Nephron (organoid): Measurements from ENCODE around the gene TBC1D16.
"Not testable (repeated sequence)": the region's sequence is repeated elsewhere in the genome, so short reads cannot be mapped to it uniquely, and the experiment has no call there.

ENCODE experiments used
- H3K27ac Mint-ChIP-seq, 3 experiments: 2 replicates each; pipeline ENCODE4 v1.8.0; 2020; ENCODE audit warnings: mixed read lengths in 3 of 3, mild to moderate bottlenecking in 2 of 3, moderate library complexity in 1 of 3
- H3K27me3 Mint-ChIP-seq: 2 replicates; pipeline ENCODE4 v1.8.0; 2021; ENCODE audit warnings: low read depth, mild to moderate bottlenecking, moderate library complexity, mixed read lengths
- H3K36me3 Mint-ChIP-seq: 2 replicates; pipeline ENCODE4 v1.8.0; 2020; ENCODE audit warnings: low read depth, mixed read lengths
- H3K4me1 Mint-ChIP-seq: 2 replicates; pipeline ENCODE4 v1.8.0; 2020; ENCODE audit warnings: mixed read lengths
- H3K4me3 Mint-ChIP-seq, 3 experiments: 2 replicates each; pipeline ENCODE4 v1.8.0; 2020; ENCODE audit warnings: mild to moderate bottlenecking in 3 of 3, mixed read lengths in 3 of 3, moderate library complexity in 2 of 3
- H3K9me3 Mint-ChIP-seq: 2 replicates; pipeline ENCODE4 v1.8.0; 2020; ENCODE audit warnings: mixed read lengths
- TF ChIP-seq, protein P1 (sequence below), 3 experiments: fragments of 200-600 bp; sonication (generic); IDR thresholded peaks; one replicate each; pipeline ENCODE4 v1.5.0; 2021; ENCODE audit warnings: antibody characterized with exemption in 3 of 3; ENCODE audit not compliant: unreplicated experiment in 3 of 3

The TBC1D16 gene

GRCh38 chr17:79968116-79968515 lies 67.6 kb downstream of the TBC1D16 start:
- Mint-ChIP-seq H3K9me3 (peaks cover 1% of the 10 kb centered on the region), H3K4me3 (no peak overlapping the region), H3K36me3 (peaks cover 49% of the 10 kb centered on the region), H3K27me3 (no peaks in the 10 kb centered on the region), H3K27ac (no peak overlapping the region), H3K4me1 (peaks cover 11% of the 10 kb centered on the region)
- TF ChIP-seq, protein P1, sequence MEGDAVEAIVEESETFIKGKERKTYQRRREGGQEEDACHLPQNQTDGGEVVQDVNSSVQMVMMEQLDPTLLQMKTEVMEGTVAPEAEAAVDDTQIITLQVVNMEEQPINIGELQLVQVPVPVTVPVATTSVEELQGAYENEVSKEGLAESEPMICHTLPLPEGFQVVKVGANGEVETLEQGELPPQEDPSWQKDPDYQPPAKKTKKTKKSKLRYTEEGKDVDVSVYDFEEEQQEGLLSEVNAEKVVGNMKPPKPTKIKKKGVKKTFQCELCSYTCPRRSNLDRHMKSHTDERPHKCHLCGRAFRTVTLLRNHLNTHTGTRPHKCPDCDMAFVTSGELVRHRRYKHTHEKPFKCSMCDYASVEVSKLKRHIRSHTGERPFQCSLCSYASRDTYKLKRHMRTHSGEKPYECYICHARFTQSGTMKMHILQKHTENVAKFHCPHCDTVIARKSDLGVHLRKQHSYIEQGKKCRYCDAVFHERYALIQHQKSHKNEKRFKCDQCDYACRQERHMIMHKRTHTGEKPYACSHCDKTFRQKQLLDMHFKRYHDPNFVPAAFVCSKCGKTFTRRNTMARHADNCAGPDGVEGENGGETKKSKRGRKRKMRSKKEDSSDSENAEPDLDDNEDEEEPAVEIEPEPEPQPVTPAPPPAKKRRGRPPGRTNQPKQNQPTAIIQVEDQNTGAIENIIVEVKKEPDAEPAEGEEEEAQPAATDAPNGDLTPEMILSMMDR (IDR thresholded peaks at IDR 0.05; ENCODE audit: unreplicated experiment in 3 of 3): no peak

- H3K36me3 Mint-ChIP-seq: peaks cover 44% of the 10 kb centered on the region
- no peaks in the 10 kb centered on the region for H3K27me3 Mint-ChIP-seq
- peaks cover 11% of the 10 kb centered on the region for H3K4me1 Mint-ChIP-seq
- TF ChIP-seq, protein P1 (IDR thresholded peaks at IDR 0.05; ENCODE audit: unreplicated experiment in 3 of 3): no peak
- H3K27ac Mint-ChIP-seq: peak overlapping the region in 1 of 3 experiments; percentile 9
- peaks cover 2% of the 10 kb centered on the region for H3K9me3 Mint-ChIP-seq
- no peak overlapping the region for H3K4me3 Mint-ChIP-seq
Observed at GRCh38 chr17:79966681-79967080, 69.0 kb downstream of the TBC1D16 start.

DNA sequence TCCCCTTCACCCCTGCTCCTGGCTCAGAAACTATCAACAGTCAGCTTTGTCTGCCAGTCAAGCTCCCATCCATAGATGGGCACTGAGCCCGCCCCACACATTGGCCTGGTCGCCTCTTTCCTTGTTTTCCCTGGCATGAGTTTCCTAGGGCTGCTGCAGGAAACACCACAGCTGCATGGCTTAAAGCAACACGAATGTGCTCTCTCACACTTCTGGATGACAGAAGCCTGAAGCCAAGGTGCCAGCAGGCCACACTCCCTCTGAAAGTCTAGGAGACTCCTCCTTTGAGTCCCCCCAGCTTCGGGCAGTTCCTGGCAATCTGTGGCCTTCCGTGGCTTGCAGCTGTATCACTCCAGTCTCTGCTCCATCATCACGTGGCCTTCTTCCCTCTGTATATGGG lies 69.9 kb downstream of the TBC1D16 start:
- Mint-ChIP-seq H3K9me3 (peaks cover 2% of the 10 kb centered on the region), H3K27me3 (no peaks in the 10 kb centered on the region), H3K4me1 (peaks cover 11% of the 10 kb centered on the region), H3K27ac (no peak overlapping the region), H3K4me3 (no peak overlapping the region), H3K36me3 (peaks cover 45% of the 10 kb centered on the region)
- TF ChIP-seq, protein P1 (IDR thresholded peaks at IDR 0.05; ENCODE audit: unreplicated experiment in 3 of 3): no peak

DNA sequence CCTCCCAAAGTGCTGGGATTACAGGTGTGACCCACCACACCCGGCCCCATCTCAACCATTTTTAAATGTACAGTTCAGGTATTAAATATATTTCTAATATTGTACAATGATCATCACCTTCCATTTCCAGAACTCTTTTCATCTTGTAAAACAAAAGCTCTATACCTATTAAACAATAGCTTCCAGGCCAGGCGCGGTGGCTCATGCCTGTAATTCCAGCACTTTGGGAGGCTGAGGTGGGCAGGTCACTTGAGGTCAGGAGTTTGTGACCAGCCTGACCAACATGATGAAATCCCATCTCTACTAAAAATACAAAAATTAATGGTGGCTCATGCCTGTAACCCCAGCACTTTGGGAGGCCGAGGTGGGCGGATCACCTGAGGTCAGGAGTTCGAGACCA lies 73.2 kb downstream of the TBC1D16 start:
- Mint-ChIP-seq H3K36me3 (peaks cover 36% of the 10 kb centered on the region), H3K4me1 (peaks cover 11% of the 10 kb centered on the region)
- not testable (repeated sequence) for H3K9me3 Mint-ChIP-seq, H3K4me3 Mint-ChIP-seq, H3K27me3 Mint-ChIP-seq, H3K27ac Mint-ChIP-seq

- H3K9me3 Mint-ChIP-seq, H3K4me3 Mint-ChIP-seq, H3K4me1 Mint-ChIP-seq, H3K27ac Mint-ChIP-seq, H3K27me3 Mint-ChIP-seq: not testable (repeated sequence)
- H3K36me3 Mint-ChIP-seq: peaks cover 31% of the 10 kb centered on the region
Observed at GRCh38 chr17:79961567-79961966, 74.1 kb downstream of the TBC1D16 start.

GRCh38 chr17:79960788-79961522 lies 74.7 kb downstream of the TBC1D16 start:
- H3K27me3 Mint-ChIP-seq: peaks cover 6% of the 10 kb centered on the region
- no peaks in the 10 kb centered on the region for H3K4me1 Mint-ChIP-seq
- peaks cover 26% of the 10 kb centered on the region for H3K36me3 Mint-ChIP-seq
- TF ChIP-seq, protein P1 (IDR thresholded peaks at IDR 0.05; ENCODE audit: unreplicated experiment in 3 of 3): no peak
- no peak overlapping the region for H3K4me3 Mint-ChIP-seq
- no peak overlapping the region for H3K27ac Mint-ChIP-seq
- peaks cover 6% of the 10 kb centered on the region for H3K9me3 Mint-ChIP-seq

DNA sequence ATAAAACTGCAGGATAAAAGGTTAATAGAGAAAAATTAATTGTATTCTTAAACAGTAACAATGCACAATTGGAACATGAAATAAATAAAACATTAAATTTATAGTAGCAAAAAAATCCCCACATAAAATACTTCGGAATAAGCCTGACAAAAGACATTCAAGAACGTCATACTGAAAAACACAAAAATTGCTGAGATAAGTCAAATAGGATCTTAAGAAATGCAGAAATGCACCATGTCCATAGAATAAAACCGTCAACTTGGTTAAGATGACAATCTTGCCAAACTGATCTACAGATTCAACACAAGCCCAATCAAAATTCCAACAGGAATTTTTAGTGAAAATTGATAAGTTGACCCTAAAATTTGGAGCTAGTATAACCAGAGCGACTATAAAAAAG lies 76.6 kb downstream of the TBC1D16 start:
- TF ChIP-seq, protein P1 (IDR thresholded peaks at IDR 0.05; ENCODE audit: unreplicated experiment in 3 of 3): no peak
- H3K36me3 Mint-ChIP-seq: peaks cover 20% of the 10 kb centered on the region
- H3K27me3 Mint-ChIP-seq: peaks cover 6% of the 10 kb centered on the region
- H3K4me3 Mint-ChIP-seq: no peak overlapping the region
- H3K9me3 Mint-ChIP-seq: peaks cover 6% of the 10 kb centered on the region
- no peak overlapping the region for H3K27ac Mint-ChIP-seq
- H3K4me1 Mint-ChIP-seq: peaks cover 11% of the 10 kb centered on the region
